HG03378 (cell line): Measurements from ENCODE around the gene NCAPH2.

ENCODE experiments used
- ATAC-seq: cut with Tn5 transposase; IDR thresholded peaks from one replicate; pipeline ENCODE4 v1.9.1; 2021; ENCODE audit warnings: mild to moderate bottlenecking, moderate library complexity; ENCODE audit not compliant: unreplicated experiment

Gene NCAPH2

DNA sequence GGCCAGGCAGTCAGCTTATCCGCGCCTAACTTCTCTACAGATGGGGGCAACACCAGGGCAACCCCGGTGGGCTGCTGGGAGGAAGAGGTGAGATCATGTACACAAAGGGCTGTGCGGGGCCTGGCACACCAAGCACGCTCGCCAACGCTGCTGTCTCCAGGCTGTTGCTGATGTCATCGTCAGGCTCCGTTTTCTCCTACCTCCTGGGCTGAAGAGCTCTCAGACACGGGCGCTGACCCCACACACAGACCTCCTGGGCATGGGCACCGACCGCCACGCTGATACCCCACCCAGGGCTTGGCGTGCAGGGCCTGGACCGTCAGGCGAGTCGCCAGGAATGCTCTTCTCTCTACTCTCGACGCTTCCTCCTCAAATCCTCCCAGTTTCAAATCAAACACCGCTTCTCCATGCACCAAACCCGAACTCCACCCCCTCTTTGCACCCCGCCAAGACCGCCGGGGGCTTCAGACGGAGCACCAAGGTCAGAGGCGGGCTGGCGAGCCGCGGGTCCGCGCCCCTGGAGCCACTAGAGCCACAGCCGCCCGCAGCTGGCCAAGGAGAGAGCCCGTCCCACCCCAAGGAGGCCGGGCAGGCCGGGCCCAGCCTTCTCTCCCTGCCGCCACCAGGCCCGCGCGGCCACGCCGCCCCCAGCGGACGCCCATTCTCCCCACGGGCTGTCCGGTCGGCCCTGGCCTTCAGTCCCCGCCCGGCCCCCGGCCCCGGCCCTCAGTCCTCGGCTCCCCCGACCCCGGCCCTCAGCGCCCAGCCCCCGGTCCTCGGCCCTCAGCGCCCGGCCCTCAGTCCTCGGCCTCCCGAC is 34.0 kb upstream of the NCAPH2 start:
- ATAC-seq, result no peak

- no peak for ATAC-seq
These were observed 33.0 kb upstream of the NCAPH2 start, which contains the start of gene SBF1 for GRCh38 chr22:50474710-50475651. Gene SBF1, minus strand, starts transcription at chr22:50475035. Its CDS starts 195 bp downstream, at chr22:50474840.

- no peak for ATAC-seq
These were observed 32.4 kb upstream of the NCAPH2 start for GRCh38 chr22:50475652-50476002.

DNA sequence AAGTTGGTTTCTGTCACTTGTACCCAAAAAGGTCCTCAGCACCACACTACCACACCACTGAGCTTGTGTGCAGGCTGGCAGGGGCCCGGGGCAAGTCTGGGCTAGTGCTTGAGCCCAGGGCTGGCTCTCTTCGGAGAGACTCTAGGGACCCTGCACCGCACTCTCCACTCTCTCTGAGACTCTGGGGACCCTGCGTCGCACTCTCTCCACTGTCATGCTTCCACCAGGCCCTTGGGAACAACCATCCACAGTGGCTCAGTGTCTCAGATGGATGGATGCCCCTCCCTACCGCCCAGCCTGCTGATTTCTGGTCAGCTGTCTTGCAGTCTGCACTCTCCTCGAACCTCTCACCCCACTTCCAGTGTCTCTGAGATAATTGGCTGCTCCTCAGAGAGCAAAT is 31.2 kb upstream of the NCAPH2 start:
- no peak for ATAC-seq

DNA sequence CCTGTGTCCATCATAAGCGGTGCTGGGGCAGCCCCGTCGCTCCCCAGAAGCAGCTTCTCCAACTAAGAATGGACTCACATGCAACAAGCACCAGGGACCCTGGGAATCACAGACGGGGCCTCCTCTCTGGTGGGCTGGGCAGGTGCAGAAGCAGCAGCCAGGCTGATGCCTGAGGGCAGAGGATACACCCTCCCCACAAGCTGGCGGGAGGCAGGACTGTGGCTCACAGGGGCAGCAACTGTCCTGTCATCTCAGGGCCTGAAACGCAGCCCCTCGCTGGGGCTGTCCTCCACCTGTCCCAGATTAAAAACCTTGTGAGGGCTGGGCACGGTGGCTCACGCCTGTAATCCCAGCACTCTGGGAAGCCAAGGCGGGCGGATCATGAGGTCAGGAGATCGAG is 30.1 kb upstream of the NCAPH2 start:
- no peak for ATAC-seq

GRCh38 chr22:50479721-50480120 is 28.3 kb upstream of the NCAPH2 start:
- ATAC-seq, result no peak

DNA sequence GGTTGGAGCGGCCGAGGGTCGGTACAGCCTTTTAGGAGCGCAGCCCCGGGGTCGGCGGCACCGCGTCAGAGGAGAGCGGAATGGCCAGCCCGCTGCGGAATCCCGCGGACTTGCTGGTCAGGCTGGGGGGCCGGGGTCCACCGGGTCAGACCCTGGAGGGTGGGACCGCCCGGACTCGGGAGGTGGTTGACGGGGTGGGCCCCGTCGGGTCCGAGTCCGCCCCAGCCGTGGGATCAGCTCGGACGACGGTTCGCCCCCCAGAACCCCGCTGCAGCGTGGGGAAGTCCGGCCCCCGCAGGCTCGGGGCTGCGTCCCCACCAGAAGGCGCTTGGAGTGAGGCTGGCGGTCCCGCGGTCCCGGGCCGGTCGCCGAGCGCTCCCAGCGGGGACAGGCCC is 27.0 kb upstream of the NCAPH2 start:
- no peak for ATAC-seq

DNA sequence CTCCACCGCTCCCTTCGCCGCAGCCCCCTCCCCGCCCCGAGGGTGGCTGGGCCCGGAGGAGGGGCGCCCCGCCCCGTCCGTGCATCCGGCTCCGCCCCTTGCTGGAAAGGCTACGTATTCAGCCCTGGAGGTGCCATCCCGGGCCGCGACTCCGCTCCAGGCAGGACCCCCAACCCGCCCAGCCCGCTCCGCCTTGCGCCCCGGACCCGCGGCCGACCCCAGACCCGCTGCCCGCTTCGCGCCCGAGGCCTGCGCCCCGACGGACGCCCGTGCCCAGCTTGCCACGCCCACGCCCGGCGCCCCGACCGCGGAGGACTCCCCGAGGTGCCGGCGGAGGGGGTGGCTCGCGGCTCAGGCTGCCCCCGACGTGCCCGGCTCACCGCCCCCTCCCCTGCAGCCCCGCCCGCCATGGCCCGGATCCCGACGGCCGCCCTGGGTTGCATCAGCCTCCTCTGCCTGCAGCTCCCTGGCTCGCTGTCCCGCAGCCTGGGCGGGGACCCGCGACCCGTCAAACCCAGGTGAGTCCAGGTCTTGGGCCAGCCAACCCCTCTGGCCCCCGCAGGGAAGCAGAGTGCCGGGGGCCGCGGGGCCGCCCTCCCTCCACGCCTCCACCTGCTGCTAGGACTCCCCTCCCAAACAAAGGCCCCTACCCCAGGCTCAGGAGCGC is 26.5 kb upstream of the NCAPH2 start, which contains the start of gene ADM2:
ADM2 (plus strand) TSS at position 104 of the 667 bp plus-strand sequence; CDS start at position 409, 305 bp downstream.
- no peak for ATAC-seq

- ATAC-seq, result no peak
These were observed 25.6 kb upstream of the NCAPH2 start for GRCh38 chr22:50482107-50483074.

DNA sequence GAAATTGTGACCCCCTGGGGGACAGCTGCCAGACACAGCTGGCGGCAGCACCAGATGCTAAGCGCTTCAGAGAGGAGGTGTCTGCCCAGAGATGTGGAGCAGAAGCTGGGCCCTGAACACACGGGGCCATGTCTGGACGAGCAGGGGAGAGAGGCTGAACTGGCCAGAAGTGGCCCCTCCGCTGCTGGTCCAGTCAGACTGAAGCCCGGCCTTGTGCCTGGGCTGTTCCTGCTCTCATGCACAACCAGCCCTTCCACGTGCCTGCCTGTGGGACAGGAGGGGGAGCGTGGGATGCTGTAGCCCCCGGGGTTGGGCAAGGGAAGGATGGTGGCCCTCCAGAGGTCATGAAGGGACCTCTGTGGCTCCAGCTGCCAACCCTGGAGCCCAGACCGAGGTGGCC is 24.9 kb upstream of the NCAPH2 start:
- ATAC-seq, result no peak

GRCh38 chr22:50483556-50483955 is 24.5 kb upstream of the NCAPH2 start:
- no peak for ATAC-seq

- ATAC-seq, result no peak
These were observed 23.8 kb upstream of the NCAPH2 start for GRCh38 chr22:50483977-50484853.

DNA sequence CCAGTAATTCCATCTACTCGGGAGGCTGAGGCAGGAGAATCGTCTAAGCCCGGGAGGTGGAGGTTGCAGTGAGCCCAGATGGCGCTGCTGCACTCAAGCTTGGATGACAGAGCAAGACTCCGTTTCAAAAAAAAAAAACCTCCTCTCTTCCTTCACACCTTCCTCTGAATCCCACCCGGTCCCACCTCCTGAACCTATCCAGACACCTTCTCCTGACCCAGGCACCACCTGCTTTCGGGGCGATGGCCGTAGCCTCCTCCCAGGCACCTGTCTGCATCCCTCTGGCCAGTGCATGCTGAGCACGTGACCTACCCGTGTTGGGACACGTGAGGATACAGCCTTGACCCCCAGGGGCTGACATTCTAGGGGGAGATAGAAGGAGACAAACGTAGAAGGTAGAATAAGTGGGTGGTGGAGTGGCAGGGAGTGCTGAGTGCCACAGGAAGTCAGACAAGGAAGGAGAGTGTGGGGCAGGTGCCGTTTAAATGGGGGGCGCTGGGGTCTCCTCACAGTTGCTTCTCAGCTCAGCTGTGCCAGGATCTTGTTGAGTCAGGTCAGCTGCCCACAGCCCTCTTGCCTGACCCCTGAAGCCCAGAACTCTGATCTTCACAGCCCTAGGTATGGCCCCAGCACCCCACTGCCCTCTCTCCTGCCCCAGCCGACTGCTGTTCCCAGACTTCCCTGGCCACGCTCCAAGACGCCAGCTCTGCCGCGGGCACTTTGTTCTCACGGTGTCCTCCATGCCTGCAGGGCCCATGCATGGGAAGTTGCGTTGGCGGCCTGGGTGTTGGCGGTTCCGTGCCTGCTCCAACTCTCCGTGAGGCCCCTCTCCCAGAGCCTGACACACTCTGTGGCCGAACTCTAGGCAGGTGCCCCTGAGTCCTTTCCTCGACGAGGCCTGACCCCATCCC is 22.5 kb upstream of the NCAPH2 start:
- ATAC-seq, result no peak

DNA sequence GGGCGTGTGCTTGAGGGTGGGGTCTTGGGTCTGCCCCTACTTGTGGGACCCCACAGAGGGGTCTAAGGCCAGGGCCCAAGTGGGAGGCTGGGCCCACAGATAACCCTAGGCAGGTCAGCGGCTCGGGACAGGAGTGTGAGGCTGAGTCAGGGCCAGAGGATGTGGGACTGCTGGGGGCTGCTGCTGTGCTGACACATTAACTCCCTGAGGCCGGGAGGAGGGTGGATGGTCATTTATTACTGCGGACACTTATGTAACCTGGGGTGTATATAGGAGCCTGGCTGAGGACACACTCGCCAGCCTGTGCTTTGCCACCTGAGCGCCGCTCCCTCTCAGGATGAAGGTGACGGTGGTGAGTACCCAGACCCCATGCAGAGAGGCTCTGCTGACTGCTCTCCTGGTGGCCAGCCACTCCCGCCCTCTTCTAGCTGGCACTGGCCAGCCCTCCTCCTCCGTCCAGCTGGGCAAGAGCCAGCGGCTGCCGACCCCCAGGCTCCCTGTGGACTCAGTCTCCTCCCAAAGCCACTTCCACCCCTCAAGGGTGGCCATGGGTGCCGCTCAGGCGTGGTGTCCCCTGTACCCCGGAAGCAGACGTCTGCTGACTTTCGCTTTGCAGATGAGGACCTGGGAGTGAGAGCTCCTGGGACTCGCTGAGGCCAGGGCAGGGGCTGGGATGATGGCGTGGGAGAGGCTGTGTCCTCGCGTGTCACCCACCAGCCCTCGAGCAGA is 21.3 kb upstream of the NCAPH2 start, which contains the start of gene MIOX:
MIOX (plus strand) TSS at position 299 of the 729 bp plus-strand sequence; CDS start at position 338, 39 bp downstream.
- no peak for ATAC-seq

DNA sequence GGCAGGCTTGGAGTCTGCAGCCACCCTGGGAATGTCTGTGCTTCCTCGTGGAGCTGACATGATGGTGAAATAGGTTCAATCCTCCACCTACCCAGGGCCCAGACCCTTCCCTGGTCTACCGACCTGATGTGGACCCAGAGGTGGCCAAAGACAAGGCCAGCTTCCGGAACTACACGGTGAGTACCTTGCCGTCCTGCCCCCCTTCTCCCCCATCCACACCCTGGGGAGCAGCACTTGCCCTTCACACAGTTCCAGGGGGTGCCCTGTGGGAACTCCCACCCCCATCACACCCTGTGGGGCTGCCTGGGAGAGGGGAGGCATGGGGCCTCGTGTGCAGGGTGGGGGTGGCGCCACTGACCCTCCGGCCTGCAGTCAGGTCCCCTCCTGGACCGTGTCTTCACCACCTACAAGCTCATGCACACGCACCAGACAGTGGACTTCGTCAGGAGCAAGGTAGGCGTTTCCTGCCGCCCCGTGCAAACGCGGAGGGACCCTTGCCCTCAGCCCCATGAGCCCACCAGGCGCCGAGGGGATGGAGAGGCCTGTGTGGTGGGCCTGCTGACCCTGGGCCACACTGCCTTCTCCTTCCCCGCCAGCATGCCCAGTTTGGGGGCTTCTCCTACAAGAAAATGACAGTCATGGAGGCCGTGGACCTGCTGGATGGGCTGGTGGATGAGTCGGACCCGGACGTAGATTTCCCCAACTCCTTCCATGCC is 20.6 kb upstream of the NCAPH2 start:
- ATAC-seq, result no peak

GRCh38 chr22:50488006-50488677 is 19.9 kb upstream of the NCAPH2 start:
- ATAC-seq, result no peak
